AG04450 (cell line): Measurements from ENCODE around the gene ARHGAP1. TPM values are rescaled to one million over a fixed set of nuclear protein-coding genes. Genes with fewer than 3 reads are reported as not detected.
"Not testable (repeated sequence)": the region's sequence is repeated elsewhere in the genome, so short reads cannot be mapped to it uniquely, and the experiment has no call there.

Source experiments
- CTCF ChIA-PET: fragments of 300-600, 350-600 bp; formaldehyde crosslinking; extraction: SDS; loops from one replicate; lab custom pipeline; 2022; ENCODE audit warnings: antibody characterized with exemption, inconsistent platforms; lab: Charles Lee
- POLR2A ChIA-PET: fragments of 350-600 bp; formaldehyde crosslinking; extraction: SDS; loops from one replicate; lab custom pipeline; 2021; ENCODE audit warnings: antibody characterized with exemption, inconsistent platforms; lab: Yijun Ruan, JAX
- DNase-seq: peaks from one replicate; pipeline ENCODE4 v3.0.0-alpha.2; 2011; ENCODE audit warnings: low read depth, low spot score
- H3K27ac ChIP-seq: one replicate; pipeline ENCODE4 v1.5.1; 2012; ENCODE audit warnings: low read depth, low read length, control low read depth
- H3K27me3 ChIP-seq: one replicate; pipeline ENCODE4 v1.6.0; 2012; ENCODE audit warnings: low read length; ENCODE audit not compliant: control insufficient read depth, insufficient read depth
- H3K4me3 ChIP-seq: 2 replicates; pipeline ENCODE4 v1.5.1; 2011; ENCODE audit warnings: mild to moderate bottlenecking, low read depth, low read length, control low read depth
- H3K9me3 ChIP-seq: 2 replicates; pipeline ENCODE4 v1.5.1; 2012; ENCODE audit warnings: low read length; ENCODE audit not compliant: control insufficient read depth, insufficient read depth
- CTCF ChIP-seq: IDR thresholded peaks from 2 replicates; pipeline ENCODE4 v1.5.1; 2011; ENCODE audit warnings: low read depth, low read length, control low read depth, inconsistent platforms
- polyA plus RNA-seq: library from polyadenylated mRNA; depleted of rRNA; stranded (reverse); fragments of >200 nt; gene quantifications from 2 replicates; pipeline ENCODE4 v1.2.3, GENCODE V29; 2011

Gene ARHGAP1
- polyA plus RNA-seq, 1 experiment, result 42.4 TPM

GRCh38 chr11:46719543-46720218 lies 19.3 kb upstream of the ARHGAP1 start:
- Histone ChIP-seq H3K27me3 (no peaks in the 10 kb centered on the region), H3K4me3 (no peak overlapping the region), H3K27ac (no peak overlapping the region), H3K9me3 (no peaks in the 10 kb centered on the region)
- no peak for DNase-seq
- POLR2A ChIA-PET, result no interaction called here
- CTCF ChIA-PET, result no interaction called here
- TF ChIP-seq CTCF, result no peak

GRCh38 chr11:46719048-46719542 lies 18.7 kb upstream of the ARHGAP1 start, which contains the start of gene F2:
Gene F2 (plus strand): TSS chr11:46719213. CDS start chr11:46719236, 23 bp downstream.
- CTCF ChIA-PET, result no interaction called here
- Histone ChIP-seq H3K9me3 (no peaks in the 10 kb centered on the region), H3K4me3 (no peak within 1 kb of the TSS), H3K27ac (no peak within 1 kb of the TSS), H3K27me3 (no peaks in the 10 kb centered on the region)
- DNase-seq, result no peak
- TF ChIP-seq CTCF, result no peak
- POLR2A ChIA-PET, result interaction anchor here (0.6 kb wide), 1 partner anchor 10 kb away, joined by 4 read pairs; no protein-coding TSS in a partner anchor

- no peak for DNase-seq
- Histone ChIP-seq H3K27ac (no peak overlapping the region), H3K9me3 (no peaks in the 10 kb centered on the region), H3K27me3 (no peaks in the 10 kb centered on the region), H3K4me3 (no peak overlapping the region)
- TF ChIP-seq CTCF, result no peak
- POLR2A ChIA-PET, result interaction anchor here (0.6 kb wide), 2 partner anchors 9 to 33 kb away, joined by 3 to 4 read pairs; no protein-coding TSS in a partner anchor
- CTCF ChIA-PET, result no interaction called here
These were observed 18.0 kb upstream of the ARHGAP1 start for GRCh38 chr11:46718155-46719019.

DNA sequence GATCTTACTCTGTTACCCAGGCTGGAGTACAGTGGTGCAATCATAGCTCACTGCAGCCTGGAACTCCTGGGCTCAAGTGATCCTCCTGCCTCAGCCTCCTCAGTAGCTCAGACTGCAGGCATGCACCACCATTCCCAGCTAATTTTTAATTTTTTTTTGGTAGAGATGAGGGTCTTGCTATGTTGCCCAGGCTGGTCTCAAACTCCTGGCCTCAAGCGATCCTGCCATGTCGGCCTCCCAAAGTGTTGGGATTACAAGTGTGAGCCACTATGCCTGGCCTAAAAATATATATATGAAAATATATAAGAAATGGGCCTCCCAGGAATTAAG lies 17.4 kb upstream of the ARHGAP1 start:
- ChIA-PET POLR2A (interaction anchor here (0.6 kb wide), 1 partner anchor 32 kb away, joined by 3 read pairs; no protein-coding TSS in a partner anchor), CTCF (interaction anchor here (0.7 kb wide), 1 partner anchor 332 kb away, joined by 4 read pairs; no protein-coding TSS in a partner anchor)
- not testable (repeated sequence) for H3K9me3 ChIP-seq, DNase-seq, H3K27me3 ChIP-seq, H3K27ac ChIP-seq, H3K4me3 ChIP-seq

GRCh38 chr11:46712874-46713576 lies 12.6 kb upstream of the ARHGAP1 start:
- ChIA-PET CTCF (no interaction called here), POLR2A (no interaction called here)
- no peaks in the 10 kb centered on the region for H3K9me3 ChIP-seq
- TF ChIP-seq CTCF, result no peak
- no peak overlapping the region for H3K4me3 ChIP-seq
- no peak overlapping the region for H3K27ac ChIP-seq
- H3K27me3 ChIP-seq, result no peaks in the 10 kb centered on the region
- DNase-seq, result no peak
